Vagina (tissue), 2 donors: Measurements from ENCODE around the gene JADE2.

Source experiments
- CTCF ChIP-seq, 3 experiments: fragments of 450-650 bp in 2 of 3; fragments of 200-600 bp in 1 of 3; sonication (generic) in 1 of 3; IDR thresholded peaks; one replicate each; pipeline ENCODE4 v1.5.1; 2017 to 2019; ENCODE audit warnings: antibody characterized with exemption in 3 of 3, mild to moderate bottlenecking in 2 of 3, moderate library complexity in 2 of 3
- POLR2A ChIP-seq, 2 donors: fragments of 450-650 bp; IDR thresholded peaks; one replicate each; pipeline ENCODE4 v1.6.1; 2017; ENCODE audit warnings: antibody characterized with exemption in 2 of 2, mild to moderate bottlenecking in 2 of 2, moderate library complexity in 2 of 2

- no peak for TF ChIP-seq CTCF (IDR thresholded peaks at IDR 0.05)
- no peak for TF ChIP-seq POLR2A (IDR thresholded peaks at IDR 0.05)
These were observed 59.2 kb downstream of the JADE2 start for GRCh38 chr5:134584662-134585061.
